ENCODE measurements around the gene NKAIN2.

Gene NKAIN2

GRCh38 chr6:124869416-124869815, 1065.8 kb downstream of the NKAIN2 start:
- DNase-seq = no peak

- no peak for DNase-seq
These were observed 1067.2 kb downstream of the NKAIN2 start for GRCh38 chr6:124870611-124871459.

GRCh38 chr6:124872361-124873065, 1068.8 kb downstream of the NKAIN2 start:
- DNase-seq = no peak

GRCh38 chr6:124873066-124873410, 1069.4 kb downstream of the NKAIN2 start:
- DNase-seq = no peak

All from activated CD4-positive, alpha-beta T cell treated with anti-CD3 and anti-CD28 coated beads, Interleukin-2, amount 50 U/mL, for 1 hour (primary cell).